Transverse colon (tissue), 3 donors: ENCODE data around the gene TMBIM6.
"Not testable (repeated sequence)": the region's sequence is repeated elsewhere in the genome, so short reads cannot be mapped to it uniquely, and the experiment has no call there.

Source experiments
- CTCF ChIP-seq, 5 experiments: fragments of 200-600 bp in 3 of 5; fragments of 450-650 bp in 2 of 5; sonication (generic) in 3 of 5; IDR thresholded peaks; 1 replicate in 2 of 5; 2 replicates in 3 of 5; pipeline ENCODE4 v1.5.1; 2016 to 2017; ENCODE audit warnings: antibody characterized with exemption in 5 of 5, inconsistent platforms in 3 of 5, mild to moderate bottlenecking in 2 of 5, moderate library complexity in 1 of 5
- POLR2A ChIP-seq: fragments of 450-650 bp; IDR thresholded peaks from one replicate; pipeline ENCODE4 v1.6.1; 2016; ENCODE audit warnings: antibody characterized with exemption, mild to moderate bottlenecking, moderate library complexity

DNA sequence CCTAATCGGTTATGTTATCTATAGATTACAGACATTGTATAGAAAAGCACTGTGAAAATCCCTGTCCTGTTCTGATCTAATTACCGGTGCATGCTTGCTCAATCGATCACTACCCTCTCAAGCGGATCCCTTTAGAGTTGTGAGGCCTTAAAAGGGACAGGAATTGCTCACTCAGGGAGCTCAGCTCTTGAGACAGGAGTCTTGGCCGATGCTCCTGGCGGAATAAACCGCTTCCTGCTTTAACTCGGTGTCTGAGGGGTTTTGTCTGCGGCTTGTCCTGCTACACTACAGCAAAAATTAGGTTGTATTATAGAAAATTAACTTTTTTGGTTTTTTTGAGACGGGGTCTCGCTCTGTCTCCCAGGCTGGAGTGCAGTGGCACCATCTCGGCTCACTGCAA lies 1.1 kb upstream of the TMBIM6 start:
- TF ChIP-seq CTCF (IDR thresholded peaks at IDR 0.05); POLR2A: not testable (repeated sequence)
